Measurements from ENCODE around the gene KRTAP10-10.

DNA sequence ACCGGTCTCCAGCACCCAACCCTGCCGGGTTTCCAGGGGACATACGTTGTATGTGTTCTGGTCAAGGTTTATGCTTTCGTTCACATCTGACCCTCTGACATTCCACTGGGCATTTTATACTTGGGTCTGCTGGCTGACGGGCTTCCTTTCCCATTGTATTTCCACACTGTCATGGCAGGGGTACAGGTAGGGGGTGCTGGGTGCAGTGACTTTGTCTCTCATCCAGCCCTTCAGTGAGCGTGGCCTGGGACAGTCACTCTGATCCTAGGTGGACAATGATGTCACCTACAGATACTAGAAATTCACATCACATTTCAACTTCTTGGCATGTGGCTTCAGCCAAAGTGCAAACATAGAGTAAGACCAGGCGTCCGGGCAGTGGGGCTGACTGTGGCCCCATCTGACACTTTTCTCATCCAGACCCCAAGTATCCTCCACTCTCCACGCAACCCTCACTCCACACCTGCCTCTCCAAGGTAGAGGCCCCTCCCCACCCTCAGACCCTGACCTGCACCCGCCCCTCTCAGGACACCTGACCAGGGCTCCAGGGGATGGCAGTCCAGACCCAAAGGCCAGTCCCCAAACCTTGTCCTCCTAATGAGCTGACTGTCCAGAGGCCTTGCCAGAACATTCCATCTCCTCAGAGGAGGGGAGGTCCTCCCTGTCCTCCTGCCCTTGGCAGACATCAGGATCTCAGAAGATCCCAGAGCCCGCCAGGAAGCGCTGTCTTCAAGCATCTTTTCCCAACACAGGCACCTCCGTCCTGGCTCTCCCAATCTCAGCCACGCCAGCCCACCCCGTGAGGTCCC lies 743 bp upstream of the KRTAP10-10 start:
- no peak for TF ChIP-seq EZH2 (IDR thresholded peaks at IDR 0.05; ENCODE audit: insufficient read depth, low read length)
- TF ChIP-seq CTCF (IDR thresholded peaks at IDR 0.05; ENCODE audit: insufficient read depth, low read depth, low read length): no peak

All from astrocyte (in vitro differentiated cells and primary cell).